IMR-90 (cell line): ENCODE results near the gene OSBPL3. TPM values are rescaled to one million over a fixed set of nuclear protein-coding genes. Genes with fewer than 3 reads are reported as not detected.

Experiments
- ATAC-seq: fragments of 200-7000 bp; cut with Tn5 transposase; 2 replicates; pipeline ENCODE4 v1.9.1; 2020; ENCODE audit warnings: low read depth, mild to moderate bottlenecking, moderate library complexity
- BruUV-seq: library from RNA; stranded (reverse); fragments of 400-500 nt; replicated peaks from 2 replicates; lab custom pipeline; 2021; lab: Mats Ljungman, UMichigan
- CTCF ChIA-PET: fragments of 300-600 bp; formaldehyde crosslinking; extraction: SDS; loops from one replicate; lab custom pipeline; 2021; ENCODE audit warnings: antibody characterized with exemption; lab: Yijun Ruan, JAX
- POLR2A ChIA-PET: fragments of 300-600 bp; sonication (Branson Sonifier 250); formaldehyde crosslinking; loops from one replicate; lab custom pipeline; 2022; ENCODE audit warnings: antibody characterized with exemption; ENCODE audit not compliant: unreplicated experiment; lab: Charles Lee
- DNase-seq: peaks from one replicate; pipeline ENCODE4 v3.0.0; 2013
- H2AFZ ChIP-seq: replicated peaks from 2 replicates; pipeline ENCODE3; 2013; ENCODE audit warnings: low read length, mild to moderate bottlenecking; ENCODE audit not compliant: poor library complexity
- H2AK5ac ChIP-seq: 2 replicates; pipeline ENCODE4 v1.6.1; 2013; ENCODE audit warnings: low read depth, low read length, inconsistent platforms
- H2AK9ac ChIP-seq: replicated peaks from 2 replicates; pipeline ENCODE3; 2013; ENCODE audit warnings: mild to moderate bottlenecking, low read depth, low read length, moderate library complexity; ENCODE audit not compliant: poor library complexity
- H2BK120ac ChIP-seq: 2 replicates; pipeline ENCODE4 v1.6.1; 2013; ENCODE audit warnings: low read depth, low read length, inconsistent platforms
- H2BK15ac ChIP-seq: 3 replicates; pipeline ENCODE4 v1.6.1; 2013; ENCODE audit warnings: low read depth, low read length, inconsistent platforms
- H2BK20ac ChIP-seq: 2 replicates; pipeline ENCODE4 v1.6.1; 2013; ENCODE audit warnings: low read depth, mild to moderate bottlenecking, inconsistent platforms, low read length, moderate library complexity
- H2BK5ac ChIP-seq: 2 replicates; pipeline ENCODE4 v1.6.1; 2013; ENCODE audit warnings: mild to moderate bottlenecking, low read depth, low read length, inconsistent platforms; ENCODE audit not compliant: poor library complexity, severe bottlenecking
- H3K14ac ChIP-seq: replicated peaks from 2 replicates; pipeline ENCODE4 v1.6.1; 2013; ENCODE audit warnings: low read depth, low read length, inconsistent platforms
- H3K18ac ChIP-seq: 2 replicates; pipeline ENCODE4 v1.6.1; 2013; ENCODE audit warnings: low read depth, low read length, control low read depth
- H3K23ac ChIP-seq: 2 replicates; pipeline ENCODE4 v1.6.1; 2013; ENCODE audit warnings: low read depth, low read length, inconsistent platforms
- H3K27ac ChIP-seq: 2 replicates; pipeline ENCODE4 v1.5.1; 2013; ENCODE audit warnings: mild to moderate bottlenecking, control low read depth, low read length; ENCODE audit not compliant: insufficient read depth
- H3K27me3 ChIP-seq: 2 replicates; pipeline ENCODE4 v1.6.1; 2013; ENCODE audit warnings: low read length; ENCODE audit not compliant: control insufficient read depth, insufficient read depth
- H3K36me3 ChIP-seq: 2 replicates; pipeline ENCODE4 v1.6.1; 2013; ENCODE audit warnings: low read length, mixed read lengths; ENCODE audit not compliant: control insufficient read depth, insufficient read depth
- H3K4ac ChIP-seq: 2 replicates; pipeline ENCODE4 v1.6.1; 2013; ENCODE audit warnings: low read depth, low read length, inconsistent platforms
- H3K4me1 ChIP-seq: 2 replicates; pipeline ENCODE4 v1.6.1; 2013; ENCODE audit warnings: low read length, mixed read lengths; ENCODE audit not compliant: control insufficient read depth, insufficient read depth
- H3K4me2 ChIP-seq: 2 replicates; pipeline ENCODE4 v1.6.1; 2013; ENCODE audit warnings: low read depth, mild to moderate bottlenecking, control low read depth, low read length, moderate library complexity
- H3K4me3 ChIP-seq: 2 replicates; pipeline ENCODE4 v1.5.1; 2013; ENCODE audit warnings: low read depth, mild to moderate bottlenecking, control low read depth, low read length, moderate library complexity; ENCODE audit not compliant: insufficient read depth
- H3K56ac ChIP-seq: 2 replicates; pipeline ENCODE4 v1.6.1; 2013; ENCODE audit warnings: low read length, inconsistent platforms; ENCODE audit not compliant: insufficient read depth; ENCODE audit errors: extremely low read depth
- H3K79me1 ChIP-seq, 2 experiments: 2 replicates each; pipeline ENCODE4 v1.6.1; 2013; ENCODE audit warnings: low read length in 2 of 2, inconsistent platforms in 1 of 2, low read depth in 1 of 2
- H3K9ac ChIP-seq: 2 replicates; pipeline ENCODE4 v1.6.1; 2013; ENCODE audit warnings: low read depth, low read length, control low read depth
- H3K9me1 ChIP-seq: 2 replicates; pipeline ENCODE4 v1.6.1; 2013; ENCODE audit warnings: low read length, inconsistent platforms; ENCODE audit not compliant: insufficient read depth
- H3K9me3 ChIP-seq: 2 replicates; pipeline ENCODE4 v1.6.1; 2013; ENCODE audit warnings: low read length; ENCODE audit not compliant: control insufficient read depth, insufficient read depth
- H4K20me1 ChIP-seq: 2 replicates; pipeline ENCODE4 v1.6.1; 2013; ENCODE audit warnings: low read length, inconsistent platforms; ENCODE audit not compliant: insufficient read depth
- H4K5ac ChIP-seq: 2 replicates; pipeline ENCODE4 v1.6.1; 2013; ENCODE audit warnings: mild to moderate bottlenecking, low read depth, low read length, control low read depth
- H4K8ac ChIP-seq, 2 experiments: 2 replicates each; pipeline ENCODE4 v1.6.1; 2013; ENCODE audit warnings: low read depth in 2 of 2, low read length in 2 of 2, control low read depth in 1 of 2, inconsistent platforms in 1 of 2
- H4K91ac ChIP-seq: 2 replicates; pipeline ENCODE4 v1.6.1; 2013; ENCODE audit warnings: low read depth, low read length, inconsistent platforms; ENCODE audit not compliant: insufficient read depth
- CEBPB ChIP-seq: IDR thresholded peaks from 2 replicates; pipeline ENCODE4 v1.6.1; 2012; ENCODE audit warnings: low read depth, low read length, improper control_type of control experiment
- MAZ ChIP-seq: IDR thresholded peaks from 2 replicates; pipeline ENCODE4 v1.6.1; 2012; ENCODE audit warnings: low read depth, mild to moderate bottlenecking, low read length, improper control_type of control experiment, moderate library complexity, borderline replicate concordance
- NFE2L2 ChIP-seq: fragments of 150-350 bp; IDR thresholded peaks from 2 replicates; pipeline ENCODE4 v1.6.1; 2016; ENCODE audit warnings: low read depth, mild to moderate bottlenecking, low read length
- RAD21 ChIP-seq: IDR thresholded peaks from 2 replicates; pipeline ENCODE4 v1.6.1; 2012; ENCODE audit warnings: low read length, improper control_type of control experiment
- WGBS, 2 experiments: methylation state at CpG; one replicate each; pipeline versions ENCODE4 v1.1.5 to v1.1.7; 2013; ENCODE audit warnings: missing lambda C conversion rate in 2 of 2; ENCODE audit not compliant: insufficient read length in 1 of 2; ENCODE audit errors: extremely low coverage in 2 of 2; 5-methylcytosine and 5-hydroxymethylcytosine counted together
- dilution Hi-C: fragments of 300-500 bp; cut with HindIII; formaldehyde crosslinking; loops from one replicate; pipeline ENCODE4 v1.14.3; 2018; ENCODE audit warnings: low sequenced_read_pairs; ENCODE audit not compliant: unreplicated experiment
- in situ Hi-C: fragments of 300-500 bp; cut with MboI; formaldehyde crosslinking; loops from 3 replicates; pipeline ENCODE4 v1.14.3; 2019; ENCODE audit warnings: low sequenced_read_pairs, inconsistent platforms, mixed read lengths
- intact Hi-C: fragments of 100-400 bp; cut with micrococcal nuclease; formaldehyde crosslinking; loops from 2 replicates; pipeline ENCODE4 v1.10.0; 2022
- polyA plus RNA-seq, 3 experiments: library from polyadenylated mRNA; depleted of rRNA; stranded (reverse); fragments of >200 nt; gene quantifications; 2 replicates each; pipeline ENCODE4 v1.2.3, GENCODE V29; 2012; ENCODE audit warnings: low replicate concordance in 1 of 3
- total RNA-seq: library from RNA; depleted of rRNA; stranded (reverse); fragments of >200 nt; gene quantifications from 2 replicates; pipeline ENCODE4 v1.2.3, GENCODE V29; 2012
- TF ChIP-seq, protein P1 (sequence below): fragments of 150-350 bp; IDR thresholded peaks from 2 replicates; pipeline ENCODE4 v1.6.1; 2016; ENCODE audit warnings: low read depth, mild to moderate bottlenecking, low read length, moderate library complexity, borderline replicate concordance
- TF ChIP-seq, protein P2 (sequence below): conservative IDR thresholded peaks from 2 replicates; pipeline ENCODE4 v1.5.1; 2012; ENCODE audit warnings: mild to moderate bottlenecking, low read depth, low read length, improper control_type of control experiment

OSBPL3 gene
- total and polyA plus RNA-seq, 2 of the 4 experiments (the other 2 are of a cell fraction) = 18.0 to 29.9 TPM

- Histone ChIP-seq H2AK5ac (no peak overlapping the region), H3K56ac (no peak overlapping the region), H4K20me1 (no peaks in the 10 kb centered on the region), H3K27me3 (no peaks in the 10 kb centered on the region), H3K18ac (no peak overlapping the region), H2BK15ac (no peak overlapping the region), H3K4me1 (peaks cover 16% of the 10 kb centered on the region), H3K9me3 (no peaks in the 10 kb centered on the region), H3K14ac (no peak overlapping the region), H3K9ac (no peak overlapping the region), H4K5ac (no peak overlapping the region), H4K8ac (no peak overlapping the region), H3K9me1 (peaks cover 14% of the 10 kb centered on the region), H3K4me2 (no peak overlapping the region), H3K4ac (no peak overlapping the region), H2AFZ (no peak overlapping the region), H3K36me3 (no peaks in the 10 kb centered on the region), H3K79me1 (peaks cover 6 to 17% of the 10 kb centered on the region in 2 experiments; a peak in 3 of 4 replicates), H3K23ac (no peak overlapping the region), H2BK5ac (peak overlapping the region; percentile 55), H3K4me3 (no peak overlapping the region), H2BK20ac (no peak overlapping the region), H3K27ac (no peak overlapping the region), H2AK9ac (no peak overlapping the region), H4K91ac (no peak overlapping the region), H2BK120ac (peak overlapping the region; percentile 21; the same call in 1 of the 2 replicates)
- ChIA-PET CTCF (interaction anchor here (0.6 kb wide), 1 partner anchor 115 kb away, joined by 4 read pairs; no protein-coding TSS in a partner anchor), POLR2A (no interaction called here)
- ATAC-seq = no peak
- no peak for TF ChIP-seq CEBPB
- TF ChIP-seq, protein P1, sequence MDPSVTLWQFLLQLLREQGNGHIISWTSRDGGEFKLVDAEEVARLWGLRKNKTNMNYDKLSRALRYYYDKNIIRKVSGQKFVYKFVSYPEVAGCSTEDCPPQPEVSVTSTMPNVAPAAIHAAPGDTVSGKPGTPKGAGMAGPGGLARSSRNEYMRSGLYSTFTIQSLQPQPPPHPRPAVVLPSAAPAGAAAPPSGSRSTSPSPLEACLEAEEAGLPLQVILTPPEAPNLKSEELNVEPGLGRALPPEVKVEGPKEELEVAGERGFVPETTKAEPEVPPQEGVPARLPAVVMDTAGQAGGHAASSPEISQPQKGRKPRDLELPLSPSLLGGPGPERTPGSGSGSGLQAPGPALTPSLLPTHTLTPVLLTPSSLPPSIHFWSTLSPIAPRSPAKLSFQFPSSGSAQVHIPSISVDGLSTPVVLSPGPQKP = no peak
- TF ChIP-seq NFE2L2 = no peak
- TF ChIP-seq, protein P2, sequence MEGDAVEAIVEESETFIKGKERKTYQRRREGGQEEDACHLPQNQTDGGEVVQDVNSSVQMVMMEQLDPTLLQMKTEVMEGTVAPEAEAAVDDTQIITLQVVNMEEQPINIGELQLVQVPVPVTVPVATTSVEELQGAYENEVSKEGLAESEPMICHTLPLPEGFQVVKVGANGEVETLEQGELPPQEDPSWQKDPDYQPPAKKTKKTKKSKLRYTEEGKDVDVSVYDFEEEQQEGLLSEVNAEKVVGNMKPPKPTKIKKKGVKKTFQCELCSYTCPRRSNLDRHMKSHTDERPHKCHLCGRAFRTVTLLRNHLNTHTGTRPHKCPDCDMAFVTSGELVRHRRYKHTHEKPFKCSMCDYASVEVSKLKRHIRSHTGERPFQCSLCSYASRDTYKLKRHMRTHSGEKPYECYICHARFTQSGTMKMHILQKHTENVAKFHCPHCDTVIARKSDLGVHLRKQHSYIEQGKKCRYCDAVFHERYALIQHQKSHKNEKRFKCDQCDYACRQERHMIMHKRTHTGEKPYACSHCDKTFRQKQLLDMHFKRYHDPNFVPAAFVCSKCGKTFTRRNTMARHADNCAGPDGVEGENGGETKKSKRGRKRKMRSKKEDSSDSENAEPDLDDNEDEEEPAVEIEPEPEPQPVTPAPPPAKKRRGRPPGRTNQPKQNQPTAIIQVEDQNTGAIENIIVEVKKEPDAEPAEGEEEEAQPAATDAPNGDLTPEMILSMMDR = no peak
- TF ChIP-seq RAD21 = no peak
- no peak for TF ChIP-seq MAZ
- dilution Hi-C loops = no loop called here
- in situ Hi-C loops = no loop called here
- DNase-seq = no peak
- no CpG with 5 or more reads among the region's 2 CpGs for WGBS, 2 experiments
- no TSS peak for BruUV-seq
- intact Hi-C loops = loop anchor here (2.0 kb wide), 2 partner anchors 43 to 47 kb away; partner anchors contain the start of gene OSBPL3
Measured at GRCh38 chr7:25024066-25024465, 44.1 kb upstream of the OSBPL3 start.
